Endothelial cell of umbilical vein (primary cell): ENCODE results near the gene MAP7D2. TPM values are rescaled to one million over a fixed set of nuclear protein-coding genes. Genes with fewer than 3 reads are reported as not detected.

ENCODE experiments used
- BruUV-seq: library from RNA; stranded (reverse); fragments of 400-500 nt; replicated peaks from 2 replicates; lab custom pipeline; 2021; lab: Mats Ljungman, UMichigan
- CTCF ChIA-PET: fragments of 300-600, 350-600 bp; sonication (Branson Sonifier 250); formaldehyde crosslinking; loops from one replicate; lab custom pipeline; 2021; ENCODE audit warnings: antibody characterized with exemption, inconsistent platforms; lab: Charles Lee
- POLR2A ChIA-PET: fragments of 300-600, 350-600 bp; sonication (Branson Sonifier 250); formaldehyde crosslinking; loops from one replicate; lab custom pipeline; 2021; ENCODE audit warnings: antibody characterized with exemption, inconsistent platforms; lab: Charles Lee
- DNase-seq: peaks from one replicate; pipeline ENCODE4 v3.0.0-alpha.2; 2011; ENCODE audit warnings: low read depth, low spot score
- FAIRE-seq: peaks from 2 replicates; lab custom pipeline; 2011; peaks lifted over from hg19 to GRCh38; lab: Jason Lieb, UNC
- H2AFZ ChIP-seq: 2 replicates; pipeline ENCODE4 v1.6.0; 2012; ENCODE audit warnings: low read depth, low read length, control low read depth, inconsistent platforms
- H3K27ac ChIP-seq: 2 replicates; pipeline ENCODE4 v1.5.1; 2011; ENCODE audit warnings: low read depth, mild to moderate bottlenecking, control low read depth, low read length, moderate library complexity; ENCODE audit not compliant: insufficient read depth
- H3K27me3 ChIP-seq, 2 experiments: 2 replicates each; pipeline versions ENCODE4 v1.6.0 to v1.6.1; 2011; ENCODE audit warnings: low read length in 2 of 2, mixed read lengths in 1 of 2; ENCODE audit not compliant: control insufficient read depth in 2 of 2, insufficient read depth in 2 of 2
- H3K36me3 ChIP-seq, 2 experiments: 2 replicates in 1 of 2; 3 replicates in 1 of 2; pipeline ENCODE4 v1.5.1; 2011; ENCODE audit warnings: low read length in 2 of 2, mild to moderate bottlenecking in 1 of 2, moderate library complexity in 1 of 2; ENCODE audit not compliant: control insufficient read depth in 2 of 2, insufficient read depth in 2 of 2; ENCODE audit errors: extremely low read depth in 1 of 2
- H3K4me1 ChIP-seq: 3 replicates; pipeline ENCODE4 v1.5.1; 2011; ENCODE audit warnings: mild to moderate bottlenecking, low read length; ENCODE audit not compliant: control insufficient read depth, insufficient read depth; ENCODE audit errors: extremely low read depth
- H3K4me2 ChIP-seq: 2 replicates; pipeline ENCODE4 v1.6.1; 2011; ENCODE audit warnings: low read length, control low read depth, mixed read lengths; ENCODE audit not compliant: insufficient read depth
- H3K4me3 ChIP-seq, 3 experiments: fragments of 200-600 bp in 1 of 3; sonication (generic), shearing (Covaris generic) in 1 of 3; replicated peaks in 1 of 3; 2 replicates each; pipeline ENCODE4 v1.5.1; 2011 to 2016; ENCODE audit warnings: control low read depth in 3 of 3, low read length in 3 of 3, mild to moderate bottlenecking in 2 of 3, inconsistent platforms in 1 of 3, low read depth in 1 of 3, moderate library complexity in 1 of 3; ENCODE audit not compliant: insufficient read depth in 1 of 3
- H3K79me2 ChIP-seq: 2 replicates; pipeline ENCODE4 v1.6.0; 2012; ENCODE audit warnings: low read length, inconsistent platforms; ENCODE audit not compliant: control insufficient read depth, insufficient read depth
- H3K9ac ChIP-seq: replicated peaks from 2 replicates; pipeline ENCODE3; 2011; ENCODE audit warnings: low read length, control low read depth; ENCODE audit not compliant: insufficient read depth; ENCODE audit errors: extremely low read depth
- H3K9me1 ChIP-seq: replicated peaks from 3 replicates; pipeline ENCODE4 v1.6.0; 2011; ENCODE audit warnings: mild to moderate bottlenecking, low read length; ENCODE audit not compliant: control insufficient read depth, insufficient read depth; ENCODE audit errors: extremely low read depth
- H3K9me3 ChIP-seq: replicated peaks from 2 replicates; pipeline ENCODE4 v1.5.1; 2012; ENCODE audit warnings: low read length, inconsistent platforms; ENCODE audit not compliant: control insufficient read depth, insufficient read depth
- H4K20me1 ChIP-seq: replicated peaks from 2 replicates; pipeline ENCODE3; 2011; ENCODE audit warnings: mild to moderate bottlenecking, low read length; ENCODE audit not compliant: control insufficient read depth, insufficient read depth; ENCODE audit errors: extremely low read depth
- EZH2 ChIP-seq: IDR thresholded peaks from 2 replicates; pipeline ENCODE4 v1.6.1; 2012; ENCODE audit warnings: borderline replicate concordance, low read depth, mild to moderate bottlenecking, moderate library complexity, low read length, inconsistent platforms; ENCODE audit not compliant: severe bottlenecking
- FOS ChIP-seq: IDR thresholded peaks from 2 replicates; pipeline ENCODE4 v1.6.1; 2011; ENCODE audit warnings: mild to moderate bottlenecking, low read length, moderate library complexity, borderline replicate concordance; ENCODE audit not compliant: insufficient read depth
- GATA2 ChIP-seq: IDR thresholded peaks from 2 replicates; pipeline ENCODE4 v1.7.0; 2011; ENCODE audit warnings: low read depth, mild to moderate bottlenecking, moderate library complexity, mixed read lengths, low read length; ENCODE audit not compliant: insufficient read length, insufficient read depth
- JUN ChIP-seq: IDR thresholded peaks from 2 replicates; pipeline ENCODE4 v1.6.1; 2011; ENCODE audit warnings: borderline replicate concordance, low read depth; ENCODE audit not compliant: insufficient read length, insufficient read depth
- MYC ChIP-seq: IDR thresholded peaks from one replicate; pipeline ENCODE4 v1.6.1; 2011; ENCODE audit warnings: mild to moderate bottlenecking, low read depth, low read length
- POLR2A ChIP-seq: IDR thresholded peaks from 2 replicates; pipeline ENCODE4 v1.6.1; 2012; ENCODE audit warnings: low read depth, mild to moderate bottlenecking, control low read depth, low read length
- POLR2AphosphoS5 ChIP-seq: IDR thresholded peaks from 2 replicates; pipeline ENCODE4 v1.6.1; 2012; ENCODE audit warnings: low read depth, mild to moderate bottlenecking, control low read depth, low read length, moderate library complexity; ENCODE audit not compliant: insufficient read depth
- dilution Hi-C: fragments of 300-500 bp; cut with MboI; formaldehyde crosslinking; loops from one replicate; pipeline ENCODE4 v1.15.0; 2019; ENCODE audit warnings: low sequenced_read_pairs; ENCODE audit not compliant: extremely low pct_ligation_motif_present
- intact Hi-C: fragments of 100-400 bp; cut with micrococcal nuclease; formaldehyde crosslinking; loops from one replicate; pipeline ENCODE4 v1.10.0; 2022
- polyA plus RNA-seq, 4 experiments: library from polyadenylated mRNA; depleted of rRNA in 3 of 4; stranded (reverse) in 3 of 4; unstranded in 1 of 4; fragments of >200 nt; gene quantifications; 2 replicates each; pipeline versions ENCODE4 v1.2.1 to v1.2.3, GENCODE V29; 2011 to 2012; ENCODE audit warnings: missing spikeins in 1 of 4
- total RNA-seq: library from RNA; stranded (reverse); gene quantifications from 2 replicates; pipeline ENCODE4 v1.2.3, GENCODE V29; 2021
- TF ChIP-seq, protein P1 (sequence below): IDR thresholded peaks from 2 replicates; pipeline ENCODE4 v1.6.1; 2011; ENCODE audit not compliant: insufficient read depth, insufficient read length
- TF ChIP-seq, protein P2 (sequence below), 2 donors: IDR thresholded peaks; 1 replicate in 1 of 2; 2 replicates in 1 of 2; pipeline ENCODE4 v1.5.1; 2011; ENCODE audit warnings: low read length in 2 of 2, mild to moderate bottlenecking in 2 of 2, moderate library complexity in 2 of 2, control low read depth in 1 of 2, inconsistent platforms in 1 of 2, low read depth in 1 of 2; ENCODE audit not compliant: insufficient read depth in 1 of 2; ENCODE audit errors: extremely low read depth in 1 of 2

The MAP7D2 gene
- total and polyA plus RNA-seq, 2 donors (not counting 3 experiments of a cell fraction or from before 2014, with no cell fraction given), result 0.08 to 0.15 TPM

DNA sequence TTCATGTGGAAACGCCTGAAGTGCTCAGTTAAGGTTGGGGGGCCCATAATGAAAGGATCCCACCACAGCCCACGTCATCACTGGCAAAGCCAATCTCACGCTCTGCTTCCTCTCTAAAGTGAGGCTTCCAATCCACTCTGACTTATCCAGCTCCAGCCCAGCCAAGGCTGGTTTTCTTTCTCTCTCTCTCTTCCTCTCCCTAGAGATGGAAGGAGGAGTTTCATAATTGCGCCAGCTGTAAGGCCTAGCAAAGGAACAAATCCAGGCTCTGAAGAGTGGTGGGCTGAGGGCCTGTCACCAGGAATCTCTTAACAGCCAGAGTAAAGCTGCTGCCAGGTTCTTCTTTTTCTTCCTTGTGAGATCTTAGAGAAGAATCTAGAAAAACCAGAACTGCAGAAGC is 105.1 kb downstream of the MAP7D2 start:
- TF ChIP-seq JUN (no peak), MYC (no peak), GATA2 (no peak), POLR2A (no peak), POLR2AphosphoS5 (no peak), FOS (no peak), EZH2 (no peak)
- TF ChIP-seq, protein P1, sequence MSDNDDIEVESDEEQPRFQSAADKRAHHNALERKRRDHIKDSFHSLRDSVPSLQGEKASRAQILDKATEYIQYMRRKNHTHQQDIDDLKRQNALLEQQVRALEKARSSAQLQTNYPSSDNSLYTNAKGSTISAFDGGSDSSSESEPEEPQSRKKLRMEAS, result no peak
- TF ChIP-seq, protein P2, sequence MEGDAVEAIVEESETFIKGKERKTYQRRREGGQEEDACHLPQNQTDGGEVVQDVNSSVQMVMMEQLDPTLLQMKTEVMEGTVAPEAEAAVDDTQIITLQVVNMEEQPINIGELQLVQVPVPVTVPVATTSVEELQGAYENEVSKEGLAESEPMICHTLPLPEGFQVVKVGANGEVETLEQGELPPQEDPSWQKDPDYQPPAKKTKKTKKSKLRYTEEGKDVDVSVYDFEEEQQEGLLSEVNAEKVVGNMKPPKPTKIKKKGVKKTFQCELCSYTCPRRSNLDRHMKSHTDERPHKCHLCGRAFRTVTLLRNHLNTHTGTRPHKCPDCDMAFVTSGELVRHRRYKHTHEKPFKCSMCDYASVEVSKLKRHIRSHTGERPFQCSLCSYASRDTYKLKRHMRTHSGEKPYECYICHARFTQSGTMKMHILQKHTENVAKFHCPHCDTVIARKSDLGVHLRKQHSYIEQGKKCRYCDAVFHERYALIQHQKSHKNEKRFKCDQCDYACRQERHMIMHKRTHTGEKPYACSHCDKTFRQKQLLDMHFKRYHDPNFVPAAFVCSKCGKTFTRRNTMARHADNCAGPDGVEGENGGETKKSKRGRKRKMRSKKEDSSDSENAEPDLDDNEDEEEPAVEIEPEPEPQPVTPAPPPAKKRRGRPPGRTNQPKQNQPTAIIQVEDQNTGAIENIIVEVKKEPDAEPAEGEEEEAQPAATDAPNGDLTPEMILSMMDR (IDR thresholded peaks at IDR 0.05; ENCODE audit: extremely low read depth in 1 of 2, insufficient read depth in 1 of 2, low read depth in 1 of 2, low read length in 2 of 2), result no peak
- H3K4me3 ChIP-seq, result no peak overlapping the region
- no peaks in the 10 kb centered on the region for H3K4me1 ChIP-seq
- BruUV-seq, result no TSS peak
- FAIRE-seq, result no peak
- DNase-seq, result no peak
- H3K4me2 ChIP-seq, result no peak overlapping the region
- H3K79me2 ChIP-seq, result no peaks in the 10 kb centered on the region
- no peaks in the 10 kb centered on the region for H3K36me3 ChIP-seq
- H3K27me3 ChIP-seq, result no peaks in the 10 kb centered on the region
- no peak overlapping the region for H2AFZ ChIP-seq
- H3K9me1 ChIP-seq, result no peaks in the 10 kb centered on the region
- no peaks in the 10 kb centered on the region for H3K9me3 ChIP-seq
- no peaks in the 10 kb centered on the region for H4K20me1 ChIP-seq
- H3K9ac ChIP-seq, result no peak overlapping the region
- dilution Hi-C loops (no loop called here), intact Hi-C loops (no loop called here)
- H3K27ac ChIP-seq, result no peak overlapping the region
- ChIA-PET POLR2A (no interaction called here), CTCF (no interaction called here)
